Breast epithelium (tissue), 3 donors: ENCODE data around the gene FRMPD4.

ENCODE experiments used
- CTCF ChIP-seq, 3 donors: fragments of 450-650 bp; IDR thresholded peaks; one replicate each; pipeline ENCODE4 v1.5.1; 2016 to 2017; ENCODE audit warnings: antibody characterized with exemption in 3 of 3, mild to moderate bottlenecking in 3 of 3, moderate library complexity in 3 of 3
- POLR2A ChIP-seq: fragments of 450-650 bp; IDR thresholded peaks from one replicate; pipeline ENCODE4 v1.6.1; 2016; ENCODE audit warnings: antibody characterized with exemption, mild to moderate bottlenecking, moderate library complexity
- POLR2AphosphoS5 ChIP-seq, 3 donors: sonication (generic); formaldehyde crosslinking; IDR thresholded peaks; one replicate each; pipeline ENCODE4 v1.6.1; 2017; ENCODE audit warnings: antibody characterized with exemption in 3 of 3

- TF ChIP-seq CTCF (IDR thresholded peaks at IDR 0.05) (no peak), POLR2A (no peak), POLR2AphosphoS5 (IDR thresholded peaks at IDR 0.05) (no peak)
Observed at GRCh38 chrX:12263211-12263610, 124.9 kb downstream of the FRMPD4 start.
